OCI-LY7 (cell line): ENCODE data around the gene SLC41A1. TPM values are rescaled to one million over a fixed set of nuclear protein-coding genes. Genes with fewer than 3 reads are reported as not detected.

Source experiments
- BruUV-seq: library from RNA; stranded (reverse); fragments of 400-500 nt; replicated peaks from 2 replicates; lab custom pipeline; 2021; lab: Mats Ljungman, UMichigan
- CTCF ChIA-PET: fragments of 300-600 bp; sonication (Branson Sonifier 250); formaldehyde crosslinking; loops from one replicate; lab custom pipeline; 2022; ENCODE audit warnings: antibody characterized with exemption; ENCODE audit not compliant: unreplicated experiment; lab: Charles Lee
- POLR2A ChIA-PET: fragments of 300-600 bp; sonication (Branson Sonifier 250); formaldehyde crosslinking; loops from one replicate; lab custom pipeline; 2022; ENCODE audit warnings: antibody characterized with exemption; lab: Charles Lee
- DNase-seq: peaks from one replicate; pipeline ENCODE4 v3.0.0-alpha.2; 2015; ENCODE audit warnings: low spot score
- H2AFZ ChIP-seq: fragments of 200-600 bp; sonication (generic), shearing (Covaris generic); 2 replicates; pipeline ENCODE4 v1.6.1; 2014; ENCODE audit warnings: mild to moderate bottlenecking, antibody characterized with exemption, low read length, moderate library complexity
- H3K27ac ChIP-seq: fragments of 200-600 bp; sonication (generic); 2 replicates; pipeline ENCODE4 v1.5.1; 2014; ENCODE audit warnings: mixed run types, low read depth, mild to moderate bottlenecking, moderate library complexity, low read length, inconsistent platforms; ENCODE audit not compliant: poor library complexity, severe bottlenecking
- H3K36me3 ChIP-seq: fragments of 200-600 bp; sonication (generic); 2 replicates; pipeline ENCODE4 v1.6.1; 2014; ENCODE audit warnings: mild to moderate bottlenecking, antibody characterized with exemption, low read length, moderate library complexity, mixed read lengths; ENCODE audit not compliant: insufficient read depth
- H3K4me1 ChIP-seq: fragments of 200-600 bp; sonication (generic); 2 replicates; pipeline ENCODE4 v1.5.1; 2014; ENCODE audit warnings: mild to moderate bottlenecking, low read length; ENCODE audit not compliant: insufficient read depth, poor library complexity, severe bottlenecking
- H3K4me2 ChIP-seq: fragments of 200-600 bp; sonication (generic); 2 replicates; pipeline ENCODE4 v1.6.1; 2014; ENCODE audit warnings: mild to moderate bottlenecking, low read length
- H3K4me3 ChIP-seq: fragments of 200-600 bp; sonication (generic); 2 replicates; pipeline ENCODE4 v1.5.1; 2014; ENCODE audit warnings: mild to moderate bottlenecking, low read depth, low read length; ENCODE audit not compliant: poor library complexity, severe bottlenecking
- H3K79me2 ChIP-seq: fragments of 200-600 bp; sonication (generic); 2 replicates; pipeline ENCODE4 v1.6.1; 2016; ENCODE audit warnings: low read depth, mild to moderate bottlenecking, low read length, moderate library complexity, mixed read lengths; ENCODE audit not compliant: insufficient read depth
- H3K9me2 ChIP-seq: fragments of 200-600 bp; sonication (generic); 2 replicates; pipeline ENCODE4 v1.6.1; 2016; ENCODE audit warnings: mild to moderate bottlenecking, low read length, mixed read lengths; ENCODE audit not compliant: insufficient read depth
- H3K9me3 ChIP-seq: fragments of 200-600 bp; sonication (generic); 2 replicates; pipeline ENCODE4 v1.6.1; 2014; ENCODE audit warnings: mild to moderate bottlenecking, mixed run types, low read length, mixed read lengths
- H4K20me1 ChIP-seq: fragments of 200-600 bp; sonication (generic); 2 replicates; pipeline ENCODE4 v1.6.1; 2014; ENCODE audit warnings: mild to moderate bottlenecking, antibody characterized with exemption, low read length, moderate library complexity, mixed read lengths; ENCODE audit not compliant: insufficient read depth
- CTCF ChIP-seq: fragments of 200-600 bp; sonication (generic); conservative IDR thresholded peaks from 2 replicates; pipeline ENCODE4 v1.5.1; 2014; ENCODE audit warnings: mild to moderate bottlenecking, antibody characterized with exemption, low read length, moderate library complexity, mixed read lengths
- EZH2phosphoT487 ChIP-seq: fragments of 200-600 bp; sonication (generic); IDR thresholded peaks from 2 replicates; pipeline ENCODE4 v1.6.1; 2018; ENCODE audit warnings: low read depth, borderline replicate concordance, mild to moderate bottlenecking, mixed run types, antibody characterized with exemption, low read length, moderate library complexity, mixed read lengths
- intact Hi-C: fragments of 100-400 bp; cut with micrococcal nuclease; formaldehyde crosslinking; loops from one replicate; pipeline ENCODE4 v1.10.0; 2022; ENCODE audit not compliant: unreplicated experiment
- total RNA-seq, 2 experiments: library from RNA; depleted of rRNA in 1 of 2; stranded (reverse); fragments of >200 nt in 1 of 2; shearing (Covaris generic) in 1 of 2; gene quantifications; 2 replicates each; pipeline ENCODE4 v1.2.3, GENCODE V29; 2014 to 2022

The SLC41A1 gene
- total RNA-seq, 2 experiments from 2014 or later: 3.2 to 8.2 TPM

DNA sequence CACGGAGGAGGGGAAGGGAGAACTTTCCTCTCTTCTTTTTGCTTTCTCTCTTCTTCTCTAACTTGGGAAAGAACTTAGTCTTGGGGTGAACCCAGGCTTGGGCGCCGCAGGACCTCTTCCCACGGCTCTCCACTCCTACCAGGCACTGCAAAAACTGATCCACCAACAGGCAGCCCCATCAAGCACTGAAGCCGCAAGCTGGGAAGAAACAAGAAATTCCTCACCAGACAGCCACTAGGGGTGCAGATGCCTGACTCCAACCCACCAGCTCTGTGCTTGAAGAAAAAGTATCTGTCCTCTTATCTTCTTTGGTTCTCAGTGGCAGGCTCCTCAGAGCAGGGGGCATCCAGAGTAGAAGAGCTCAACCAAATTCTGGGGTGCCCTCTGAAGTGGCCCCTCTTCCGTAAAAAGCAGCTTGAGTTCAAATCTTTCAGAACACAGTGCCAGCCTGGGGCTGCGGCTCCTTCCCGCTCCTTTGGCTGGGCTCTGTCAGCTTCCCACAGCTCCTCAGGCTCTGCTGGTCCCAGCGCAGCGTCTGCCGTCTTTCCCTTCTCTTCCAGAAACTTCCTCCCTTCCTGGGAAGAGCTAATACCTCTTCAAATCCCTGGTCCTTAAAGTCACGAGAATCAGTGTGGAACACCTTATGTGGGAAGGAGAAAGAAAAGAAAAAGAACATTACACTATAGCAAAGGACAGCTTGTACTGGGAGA lies 2.4 kb downstream of the SLC41A1 start:
- CTCF ChIA-PET: interaction anchor here (0.6 to 1.1 kb wide), 3 partner anchors 15 to 229 kb away, joined by 3 read pairs; no protein-coding TSS in a partner anchor
- peaks cover 17% of the 10 kb centered on the region for H3K4me1 ChIP-seq

DNA sequence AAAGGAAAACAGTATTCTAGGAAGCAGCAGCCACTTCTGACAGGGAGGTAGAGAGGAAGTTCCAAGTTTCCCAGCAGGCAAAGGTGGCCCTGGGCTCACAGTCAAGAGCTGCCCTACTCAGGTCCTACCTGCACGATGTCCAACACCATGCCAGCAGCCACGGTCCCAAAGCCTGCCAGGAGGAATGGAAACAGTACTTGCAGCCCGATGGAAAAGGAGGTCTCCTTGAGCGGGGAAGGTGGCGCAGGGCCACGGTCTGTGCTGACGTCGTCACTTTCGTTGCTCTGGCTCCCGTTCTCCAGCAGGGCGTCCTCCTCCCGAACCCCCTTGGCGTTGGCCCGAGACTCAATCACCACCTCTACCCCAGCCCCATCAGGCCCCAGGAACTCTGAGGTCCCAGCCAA lies 3.1 kb downstream of the SLC41A1 start:
- intact Hi-C loops: no loop called here
- ChIA-PET POLR2A (no interaction called here), CTCF (no interaction called here)
- no peak overlapping the region for H2AFZ ChIP-seq
- no peaks in the 10 kb centered on the region for H3K79me2 ChIP-seq
- H3K4me3 ChIP-seq: no peak overlapping the region
- H3K27ac ChIP-seq: no peak overlapping the region
- TF ChIP-seq EZH2phosphoT487 (no peak), CTCF (no peak)
- H4K20me1 ChIP-seq: no peaks in the 10 kb centered on the region
- no peaks in the 10 kb centered on the region for H3K9me3 ChIP-seq
- no TSS peak for BruUV-seq
- no peak overlapping the region for H3K4me2 ChIP-seq
- no peaks in the 10 kb centered on the region for H3K9me2 ChIP-seq
- H3K4me1 ChIP-seq: peaks cover 17% of the 10 kb centered on the region
- DNase-seq: no peak
- no peaks in the 10 kb centered on the region for H3K36me3 ChIP-seq

More for the DNA sequence above, 2.4 kb downstream of the SLC41A1 start:
- no peaks in the 10 kb centered on the region for H3K36me3 ChIP-seq
- H2AFZ ChIP-seq: no peak overlapping the region
- peak; percentile 33 for DNase-seq
- no peaks in the 10 kb centered on the region for H3K79me2 ChIP-seq
- H3K9me3 ChIP-seq: no peaks in the 10 kb centered on the region
- POLR2A ChIA-PET: interaction anchor here (1.1 kb wide), 1 partner anchor 16 kb away, joined by 3 read pairs; no protein-coding TSS in a partner anchor
- H3K27ac ChIP-seq: no peak overlapping the region
- no peak overlapping the region for H3K4me3 ChIP-seq
- no TSS peak for BruUV-seq
- intact Hi-C loops: no loop called here
- TF ChIP-seq CTCF: peak; percentile 60
- no peak for TF ChIP-seq EZH2phosphoT487
- H4K20me1 ChIP-seq: no peaks in the 10 kb centered on the region
- no peak overlapping the region for H3K4me2 ChIP-seq
- no peaks in the 10 kb centered on the region for H3K9me2 ChIP-seq

- Histone ChIP-seq H3K79me2 (no peaks in the 10 kb centered on the region), H3K36me3 (no peaks in the 10 kb centered on the region), H3K4me1 (peaks cover 17% of the 10 kb centered on the region), H3K9me3 (no peaks in the 10 kb centered on the region), H3K4me2 (no peak overlapping the region), H3K9me2 (no peaks in the 10 kb centered on the region), H4K20me1 (no peaks in the 10 kb centered on the region), H2AFZ (no peak overlapping the region), H3K4me3 (no peak overlapping the region), H3K27ac (no peak overlapping the region)
- POLR2A ChIA-PET: no interaction called here
- intact Hi-C loops: no loop called here
- BruUV-seq: no TSS peak
- TF ChIP-seq CTCF (no peak), EZH2phosphoT487 (no peak)
- no peak for DNase-seq
- CTCF ChIA-PET: no interaction called here
Observed at GRCh38 chr1:205809469-205809868, 3.5 kb downstream of the SLC41A1 start.
